Stimulated activated naive CD8-positive, alpha-beta T cell treated with anti-CD3 and anti-CD28 coated beads, Interleukin-15, Interleukin-2, amounts not matched to agents 100 U/mL and 50 U/mL, for 24 hours (primary cell): Measurements from ENCODE around the gene CDH3.

Experiments
- ATAC-seq: fragments of 150-1000 bp; cut with Tn5 transposase; one replicate; pipeline ENCODE4 v1.10.0; 2021
- DNase-seq: peaks from one replicate; pipeline ENCODE4 v3.0.0; 2021

Gene CDH3

GRCh38 chr16:68652659-68653058, 7.5 kb downstream of the CDH3 start:
- DNase-seq (no peak), ATAC-seq (no peak)

GRCh38 chr16:68655806-68656205, 10.7 kb downstream of the CDH3 start:
- DNase-seq, result no peak
- no peak for ATAC-seq

- no peak for DNase-seq
- no peak for ATAC-seq
These were observed 11.6 kb downstream of the CDH3 start for GRCh38 chr16:68656751-68657150.

- ATAC-seq, result no peak
These were observed 13.3 kb downstream of the CDH3 start for GRCh38 chr16:68658341-68658973.

GRCh38 chr16:68658974-68659360, 13.9 kb downstream of the CDH3 start:
- no peak for DNase-seq
- ATAC-seq, result no peak

More at GRCh38 chr16:68658341-68658973, 13.3 kb downstream of the CDH3 start:
- DNase-seq, result no peak

GRCh38 chr16:68659412-68660358, 14.6 kb downstream of the CDH3 start:
- ATAC-seq, result no peak

GRCh38 chr16:68660359-68660795, 15.3 kb downstream of the CDH3 start:
- ATAC-seq (no peak), DNase-seq (no peak)

More at GRCh38 chr16:68659412-68660358, 14.6 kb downstream of the CDH3 start:
- no peak for DNase-seq

- ATAC-seq, result no peak
- DNase-seq, result no peak
These were observed 16.9 kb downstream of the CDH3 start for GRCh38 chr16:68662035-68662434.

GRCh38 chr16:68664297-68664696, 19.2 kb downstream of the CDH3 start:
- no peak for DNase-seq
- no peak for ATAC-seq

- ATAC-seq (no peak), DNase-seq (no peak)
These were observed 20.4 kb downstream of the CDH3 start for GRCh38 chr16:68665501-68665900.

GRCh38 chr16:68668266-68668665, 23.2 kb downstream of the CDH3 start:
- DNase-seq (peak; percentile 27), ATAC-seq (peak; percentile 99)

GRCh38 chr16:68676113-68676860, 31.2 kb downstream of the CDH3 start:
- ATAC-seq, result no peak
- no peak for DNase-seq

- ATAC-seq, result no peak
- DNase-seq, result no peak
These were observed 35.9 kb downstream of the CDH3 start for GRCh38 chr16:68681038-68681437.

GRCh38 chr16:68685685-68686478, 40.8 kb downstream of the CDH3 start:
- ATAC-seq (no peak), DNase-seq (no peak)

GRCh38 chr16:68686905-68687304, 41.8 kb downstream of the CDH3 start:
- no peak for ATAC-seq
- DNase-seq, result no peak

- DNase-seq, result no peak
- no peak for ATAC-seq
These were observed 44.8 kb downstream of the CDH3 start for GRCh38 chr16:68689921-68690320.

- DNase-seq, result no peak
- no peak for ATAC-seq
These were observed 50.5 kb downstream of the CDH3 start for GRCh38 chr16:68695575-68695974.

GRCh38 chr16:68696514-68696913, 51.4 kb downstream of the CDH3 start:
- ATAC-seq, result no peak
- no peak for DNase-seq

- DNase-seq (no peak), ATAC-seq (no peak)
These were observed 53.0 kb downstream of the CDH3 start for GRCh38 chr16:68698091-68698490.

- DNase-seq, result no peak
- ATAC-seq, result no peak
These were observed 55.0 kb downstream of the CDH3 start for GRCh38 chr16:68700120-68700519.

- DNase-seq (no peak), ATAC-seq (no peak)
These were observed 55.7 kb downstream of the CDH3 start for GRCh38 chr16:68700831-68701230.
